Inferior parietal cortex (tissue), 1 donor: ENCODE measurements around the gene RTCA.
"Not testable (repeated sequence)": the region's sequence is repeated elsewhere in the genome, so short reads cannot be mapped to it uniquely, and the experiment has no call there.

ENCODE experiments used
- DNase-seq: peaks from one replicate; pipeline ENCODE4 v3.0.0-alpha.2; 2016; ENCODE audit errors: extremely low spot score

RTCA gene

GRCh38 chr1:100258427-100258826 lies 7.6 kb upstream of the RTCA start:
- DNase-seq: not testable (repeated sequence)

GRCh38 chr1:100261686-100262085 lies 4.3 kb upstream of the RTCA start:
- DNase-seq: no peak

- not testable (repeated sequence) for DNase-seq
These were observed 1.9 kb upstream of the RTCA start for GRCh38 chr1:100264081-100264480.

GRCh38 chr1:100265562-100265930 lies 470 bp upstream of the RTCA start:
- DNase-seq: no peak

GRCh38 chr1:100266741-100267140 lies 725 bp downstream of the RTCA start:
- no peak for DNase-seq

- DNase-seq: no peak
These were observed 1.3 kb downstream of the RTCA start for GRCh38 chr1:100267284-100267683.

GRCh38 chr1:100268202-100268601 lies 2.2 kb downstream of the RTCA start:
- DNase-seq: no peak

- no peak for DNase-seq
These were observed 11.8 kb downstream of the RTCA start for GRCh38 chr1:100277866-100278265.

- no peak for DNase-seq
These were observed 13.4 kb downstream of the RTCA start for GRCh38 chr1:100279358-100279923.

- no peak for DNase-seq
These were observed 14.1 kb downstream of the RTCA start for GRCh38 chr1:100279954-100280682.

- DNase-seq: no peak
These were observed 18.6 kb downstream of the RTCA start for GRCh38 chr1:100284591-100284990.

GRCh38 chr1:100287162-100287561 lies 21.1 kb downstream of the RTCA start:
- DNase-seq: no peak

GRCh38 chr1:100290291-100290690 lies 24.3 kb downstream of the RTCA start:
- DNase-seq: no peak

GRCh38 chr1:100292711-100293110 lies 26.7 kb downstream of the RTCA start:
- no peak for DNase-seq

- DNase-seq: no peak
These were observed 30.1 kb downstream of the RTCA start for GRCh38 chr1:100296140-100296539.

- not testable (repeated sequence) for DNase-seq
These were observed 31.0 kb downstream of the RTCA start for GRCh38 chr1:100296997-100297396.

- DNase-seq: no peak
These were observed 32.5 kb downstream of the RTCA start for GRCh38 chr1:100298512-100298911.

GRCh38 chr1:100299521-100300222 lies 33.7 kb downstream of the RTCA start:
- DNase-seq: no peak

- no peak for DNase-seq
These were observed 34.7 kb downstream of the RTCA start for GRCh38 chr1:100300691-100301090.

- DNase-seq: no peak
These were observed 36.7 kb downstream of the RTCA start for GRCh38 chr1:100302739-100303138.

- DNase-seq: no peak
These were observed 38.2 kb downstream of the RTCA start for GRCh38 chr1:100304227-100304626.

- DNase-seq: no peak
These were observed 38.9 kb downstream of the RTCA start for GRCh38 chr1:100304921-100305320.

GRCh38 chr1:100305954-100306353 lies 39.9 kb downstream of the RTCA start:
- DNase-seq: no peak
